ENCODE results near the gene P2RY8.

The P2RY8 gene

GRCh38 chrX:1417921-1418771 is 118.8 kb downstream of the P2RY8 start:
- no peak for DNase-seq (ENCODE audit: low spot score)

GRCh38 chrX:1416965-1417760 is 119.8 kb downstream of the P2RY8 start:
- DNase-seq (ENCODE audit: low spot score), result no peak

DNA sequence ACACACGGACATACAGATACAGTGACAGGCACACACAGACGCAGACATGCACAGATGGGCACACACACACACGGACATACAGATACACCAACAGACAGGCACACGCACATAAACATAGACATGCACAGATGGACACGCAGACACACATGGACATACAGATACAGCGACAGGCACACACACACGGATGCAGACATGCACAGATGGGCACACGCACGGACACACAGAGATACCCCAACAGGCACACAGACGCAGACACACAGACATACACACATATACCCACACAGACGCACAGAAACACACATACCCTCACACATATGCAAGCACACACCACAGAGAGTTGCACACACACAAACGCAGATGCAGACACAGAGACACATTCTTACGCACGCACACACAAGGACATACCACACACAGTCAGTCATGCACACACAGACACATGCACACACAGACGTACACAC is 120.6 kb downstream of the P2RY8 start:
- no peak for DNase-seq (ENCODE audit: low spot score)

All from NAMALWA (cell line).